ENCODE results near the gene DIAPH3.

DNA sequence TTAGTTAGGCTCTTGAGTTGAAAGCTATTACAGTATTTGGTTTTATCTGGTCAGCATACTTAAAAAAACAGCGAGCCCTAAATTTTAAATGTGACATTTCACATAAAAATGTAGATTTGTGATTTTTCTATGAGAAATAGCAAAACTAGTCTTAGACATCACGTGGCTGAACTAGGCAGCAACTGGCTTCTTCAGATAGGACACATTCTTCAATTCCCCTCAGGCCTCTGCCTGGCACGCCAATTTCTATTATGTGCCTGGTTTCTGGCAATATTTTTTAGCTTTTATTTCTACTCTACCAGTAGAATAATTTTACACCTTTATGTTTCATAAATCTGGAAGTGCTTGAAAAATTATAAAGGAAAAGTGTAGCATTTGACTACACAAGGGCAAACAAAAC, 433.7 kb downstream of the DIAPH3 start:
- no peak for TF ChIP-seq EZH2phosphoT487 (IDR thresholded peaks at IDR 0.05; ENCODE audit: low read depth)
- TF ChIP-seq, protein P1, sequence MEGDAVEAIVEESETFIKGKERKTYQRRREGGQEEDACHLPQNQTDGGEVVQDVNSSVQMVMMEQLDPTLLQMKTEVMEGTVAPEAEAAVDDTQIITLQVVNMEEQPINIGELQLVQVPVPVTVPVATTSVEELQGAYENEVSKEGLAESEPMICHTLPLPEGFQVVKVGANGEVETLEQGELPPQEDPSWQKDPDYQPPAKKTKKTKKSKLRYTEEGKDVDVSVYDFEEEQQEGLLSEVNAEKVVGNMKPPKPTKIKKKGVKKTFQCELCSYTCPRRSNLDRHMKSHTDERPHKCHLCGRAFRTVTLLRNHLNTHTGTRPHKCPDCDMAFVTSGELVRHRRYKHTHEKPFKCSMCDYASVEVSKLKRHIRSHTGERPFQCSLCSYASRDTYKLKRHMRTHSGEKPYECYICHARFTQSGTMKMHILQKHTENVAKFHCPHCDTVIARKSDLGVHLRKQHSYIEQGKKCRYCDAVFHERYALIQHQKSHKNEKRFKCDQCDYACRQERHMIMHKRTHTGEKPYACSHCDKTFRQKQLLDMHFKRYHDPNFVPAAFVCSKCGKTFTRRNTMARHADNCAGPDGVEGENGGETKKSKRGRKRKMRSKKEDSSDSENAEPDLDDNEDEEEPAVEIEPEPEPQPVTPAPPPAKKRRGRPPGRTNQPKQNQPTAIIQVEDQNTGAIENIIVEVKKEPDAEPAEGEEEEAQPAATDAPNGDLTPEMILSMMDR (IDR thresholded peaks at IDR 0.05; ENCODE audit: low read depth, low read length) = no peak

All from OCI-LY3 (cell line).